NCI-H1694 (cell line): ENCODE results near the gene ZBTB8B.
A peak's percentile ranks its signal among the peaks of the same experiment; 100 is the strongest.
"Not testable (repeated sequence)": the region's sequence is repeated elsewhere in the genome, so short reads cannot be mapped to it uniquely, and the experiment has no call there.

Experiments used
- DNase-seq: peaks from one replicate; lab custom pipeline; 2025; lab: John Stamatoyannopoulos, UW

ZBTB8B gene

GRCh38 chr1:32470431-32470830 lies 5.6 kb downstream of the ZBTB8B start:
- DNase-seq = no peak

DNA sequence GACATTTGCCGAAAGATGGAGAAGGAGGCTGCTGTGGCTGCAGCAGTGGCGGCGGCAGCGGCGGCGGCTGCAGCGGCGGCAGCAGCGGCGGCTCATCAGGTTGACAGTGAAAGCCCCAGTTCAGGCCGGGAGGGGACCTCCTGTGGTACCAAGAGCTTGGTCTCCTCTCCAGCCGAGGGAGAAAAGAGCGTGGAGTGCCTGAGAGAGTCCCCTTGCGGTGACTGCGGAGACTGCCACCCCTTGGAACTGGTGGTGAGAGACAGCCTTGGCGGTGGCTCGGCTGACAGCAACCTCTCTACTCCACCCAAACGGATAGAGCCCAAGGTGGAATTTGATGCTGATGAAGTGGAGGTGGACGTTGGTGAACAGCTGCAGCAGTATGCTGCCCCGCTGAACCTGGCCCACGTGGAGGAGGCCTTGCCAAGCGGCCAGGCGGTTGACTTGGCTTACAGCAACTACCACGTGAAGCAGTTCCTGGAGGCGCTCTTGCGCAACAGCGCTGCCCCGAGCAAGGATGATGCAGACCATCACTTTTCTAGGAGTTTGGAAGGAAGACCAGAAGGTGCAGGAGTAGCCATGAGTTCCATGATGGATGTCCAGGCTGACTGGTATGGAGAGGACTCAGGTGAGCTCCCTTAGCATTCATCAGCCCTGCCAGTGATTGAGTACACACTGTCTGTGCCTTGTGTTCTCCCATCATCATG lies 6.3 kb downstream of the ZBTB8B start:
- DNase-seq = no peak

- DNase-seq = no peak
Measured at GRCh38 chr1:32471695-32472362, 7.0 kb downstream of the ZBTB8B start.

DNA sequence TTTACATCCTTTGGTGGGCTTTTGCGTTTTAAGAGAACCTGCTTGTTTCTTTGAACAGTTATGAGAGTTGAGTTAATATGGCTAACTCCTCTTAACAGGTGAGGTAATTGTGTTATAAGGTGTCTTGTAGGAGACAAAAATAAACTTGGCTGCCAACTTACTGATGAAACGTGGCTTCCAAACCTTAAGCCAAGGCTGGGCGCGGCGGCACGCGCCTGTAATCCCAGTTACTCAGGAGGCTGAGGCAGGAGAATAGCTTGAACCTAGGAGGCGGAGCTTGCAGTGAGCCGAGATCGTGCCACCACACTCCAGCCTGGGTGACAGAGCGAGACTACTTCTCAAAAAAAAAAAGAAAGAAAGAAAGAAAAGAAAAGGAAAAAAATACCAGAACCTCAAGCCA lies 8.1 kb downstream of the ZBTB8B start:
- not testable (repeated sequence) for DNase-seq

DNA sequence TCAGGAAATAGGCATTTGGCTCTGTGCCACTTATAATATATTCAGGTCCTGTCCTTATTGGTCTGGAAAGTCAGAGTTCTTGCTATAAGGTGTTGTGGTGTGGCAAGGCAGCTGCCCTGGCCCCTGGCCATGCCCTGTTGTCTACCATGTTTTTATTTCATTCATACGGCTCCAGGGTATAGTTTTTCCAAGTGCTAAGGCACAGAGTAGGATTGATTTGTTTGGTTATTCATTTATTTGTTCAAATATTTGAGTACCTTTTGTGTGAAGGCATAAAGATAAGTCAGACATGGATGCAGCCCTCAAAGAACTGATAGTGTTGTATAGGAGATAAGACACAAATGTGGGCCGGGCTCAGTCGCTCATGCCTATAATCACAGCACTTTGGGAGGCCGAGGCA lies 10.1 kb downstream of the ZBTB8B start:
- no peak for DNase-seq

- no peak for DNase-seq
Measured at GRCh38 chr1:32480003-32480402, 15.1 kb downstream of the ZBTB8B start.

GRCh38 chr1:32480761-32481160 lies 15.9 kb downstream of the ZBTB8B start:
- no peak for DNase-seq

DNA sequence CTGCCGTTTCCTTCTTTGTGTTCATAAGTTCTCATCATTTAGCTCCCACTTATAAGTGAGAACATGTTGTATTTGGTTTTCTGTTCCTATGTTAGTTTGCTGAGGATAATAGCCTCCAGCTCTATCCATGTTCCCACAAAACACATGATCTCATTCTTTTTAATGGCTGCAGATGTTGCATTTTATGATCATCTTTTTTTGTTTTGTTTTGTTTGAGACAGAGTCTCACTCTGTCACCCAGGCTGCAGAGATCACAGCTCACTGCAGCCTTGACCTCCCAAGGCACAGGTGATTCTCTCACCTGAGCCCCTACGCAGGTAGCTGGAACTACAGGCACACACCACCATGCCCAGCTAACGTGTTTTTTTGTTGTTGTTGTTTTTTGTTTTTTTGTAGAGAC lies 16.9 kb downstream of the ZBTB8B start:
- not testable (repeated sequence) for DNase-seq

DNA sequence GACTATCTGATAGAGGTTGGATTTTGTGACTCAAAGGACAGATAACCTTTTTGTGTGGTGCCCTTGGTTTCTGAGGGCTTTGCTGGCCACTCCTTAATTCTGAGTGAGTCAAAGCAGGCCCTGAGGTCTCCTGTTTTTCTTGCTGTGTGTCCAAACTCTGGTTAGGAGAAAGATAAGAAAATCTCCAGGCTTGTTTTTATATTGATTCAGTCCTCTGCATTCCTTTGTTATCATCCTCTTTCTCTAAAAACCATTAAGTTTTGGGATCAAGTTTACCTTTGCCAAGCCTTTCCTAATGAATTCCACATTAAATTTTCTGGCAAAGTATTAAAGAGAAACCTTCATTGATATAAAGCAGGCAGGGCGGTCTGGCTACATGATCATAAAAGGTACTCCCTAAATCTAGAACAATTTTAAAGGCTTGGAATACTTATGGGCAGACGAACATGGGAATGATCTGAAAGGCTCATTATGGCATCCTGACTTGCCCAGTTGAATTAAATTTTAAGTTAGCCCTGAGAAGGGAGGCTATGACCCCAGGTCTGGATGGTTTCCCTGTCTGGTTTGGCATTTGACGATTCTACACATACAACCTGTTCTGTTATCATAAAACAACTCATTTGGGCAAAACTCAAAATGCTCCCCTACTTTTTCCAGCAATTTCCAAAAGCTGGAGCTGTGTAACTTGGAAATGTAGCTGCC lies 20.8 kb downstream of the ZBTB8B start:
- no peak for DNase-seq

- DNase-seq = no peak
Measured at GRCh38 chr1:32486463-32487113, 21.7 kb downstream of the ZBTB8B start.

DNA sequence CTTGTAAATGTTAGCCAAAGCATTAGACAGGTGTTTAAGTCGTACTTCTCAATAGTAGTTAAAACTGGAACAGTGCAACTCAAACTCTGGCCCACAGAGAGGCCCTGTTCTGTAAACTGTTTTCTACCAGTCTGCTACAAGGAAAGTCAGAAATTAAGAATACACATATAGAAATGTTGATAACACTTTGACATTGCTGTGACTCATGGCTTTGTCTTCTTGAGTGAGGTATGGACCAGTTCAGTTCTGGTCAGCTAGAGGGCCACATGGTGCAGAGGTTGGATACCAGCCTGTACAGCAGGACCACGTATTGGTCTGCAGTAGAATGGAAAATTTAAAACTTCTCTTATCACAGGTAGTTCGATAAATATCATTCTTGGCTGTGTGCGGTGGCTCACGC lies 22.3 kb downstream of the ZBTB8B start:
- no peak for DNase-seq

DNA sequence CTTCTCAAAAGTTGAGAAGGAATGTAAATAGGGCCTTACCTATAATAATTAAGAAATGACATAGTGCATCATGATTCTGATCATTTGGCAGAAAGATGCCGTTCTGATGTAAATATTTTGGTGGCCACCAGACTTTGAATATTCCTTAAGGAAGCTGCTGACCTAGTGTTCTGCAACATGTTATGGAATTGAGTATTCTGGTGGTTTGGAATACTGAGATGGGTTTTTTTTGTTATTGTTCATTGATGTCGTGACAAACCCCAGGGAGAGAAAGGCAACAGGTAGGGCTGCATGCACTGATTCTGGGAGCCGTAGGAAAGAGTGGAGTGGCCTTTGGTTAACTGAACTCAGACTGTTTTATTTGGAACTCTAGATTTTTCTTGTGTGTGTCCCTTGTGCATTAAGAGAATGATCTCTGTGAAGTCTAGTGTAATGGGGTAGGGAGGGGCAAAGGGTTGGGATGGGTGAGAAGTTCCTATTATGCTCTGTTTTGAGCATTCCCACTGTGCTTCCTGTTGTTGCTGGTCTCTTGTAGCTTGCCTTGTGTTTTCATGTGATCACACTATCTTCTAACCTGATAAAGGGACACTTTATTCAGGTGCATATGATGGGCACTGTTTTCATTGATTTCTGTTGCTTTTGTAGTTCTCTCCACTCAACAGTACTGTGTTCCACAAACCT lies 25.0 kb downstream of the ZBTB8B start:
- DNase-seq = no peak

- no peak for DNase-seq
Measured at GRCh38 chr1:32491386-32491785, 26.5 kb downstream of the ZBTB8B start.

DNA sequence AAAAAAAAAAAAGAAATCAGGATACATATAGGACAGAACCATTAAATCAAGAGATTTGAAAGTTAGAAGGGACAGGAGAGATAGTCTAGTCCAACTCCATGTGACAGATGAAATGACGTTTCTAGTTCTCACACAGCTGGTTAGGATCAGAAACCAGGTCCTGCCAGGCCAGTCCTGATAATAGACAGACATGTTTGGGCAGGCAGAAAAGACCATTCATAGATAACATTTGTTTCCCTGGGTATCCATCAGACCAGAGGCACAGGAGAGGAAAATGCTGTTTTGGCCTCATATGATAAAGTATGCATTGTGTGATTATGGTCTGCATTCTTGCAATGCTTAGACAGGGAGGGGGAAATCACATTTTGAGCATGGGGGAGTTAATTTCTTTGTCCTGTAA lies 29.3 kb downstream of the ZBTB8B start:
- DNase-seq = no peak

- DNase-seq = no peak
Measured at GRCh38 chr1:32494711-32495337, 30.0 kb downstream of the ZBTB8B start.

DNA sequence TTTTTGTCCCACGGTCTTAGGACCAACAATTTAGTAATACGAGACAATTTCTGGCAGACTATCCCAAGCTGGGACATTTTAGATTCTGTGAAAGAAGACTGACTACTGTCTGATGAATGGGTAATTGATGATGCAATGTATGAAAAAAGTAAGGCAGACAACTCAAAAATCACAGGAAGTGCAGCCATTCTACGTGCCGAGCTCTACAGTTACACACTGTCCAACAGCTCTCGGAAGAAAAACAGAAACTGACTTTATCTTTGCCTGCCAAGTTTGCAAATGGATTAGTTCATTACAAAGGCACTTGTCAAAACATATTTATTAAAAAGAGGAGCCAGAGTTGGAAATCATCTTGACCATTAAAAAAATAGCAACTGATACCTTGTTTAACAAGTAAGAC lies 31.3 kb downstream of the ZBTB8B start:
- DNase-seq = no peak

- DNase-seq = no peak
Measured at GRCh38 chr1:32498751-32499150, 33.9 kb downstream of the ZBTB8B start.

DNA sequence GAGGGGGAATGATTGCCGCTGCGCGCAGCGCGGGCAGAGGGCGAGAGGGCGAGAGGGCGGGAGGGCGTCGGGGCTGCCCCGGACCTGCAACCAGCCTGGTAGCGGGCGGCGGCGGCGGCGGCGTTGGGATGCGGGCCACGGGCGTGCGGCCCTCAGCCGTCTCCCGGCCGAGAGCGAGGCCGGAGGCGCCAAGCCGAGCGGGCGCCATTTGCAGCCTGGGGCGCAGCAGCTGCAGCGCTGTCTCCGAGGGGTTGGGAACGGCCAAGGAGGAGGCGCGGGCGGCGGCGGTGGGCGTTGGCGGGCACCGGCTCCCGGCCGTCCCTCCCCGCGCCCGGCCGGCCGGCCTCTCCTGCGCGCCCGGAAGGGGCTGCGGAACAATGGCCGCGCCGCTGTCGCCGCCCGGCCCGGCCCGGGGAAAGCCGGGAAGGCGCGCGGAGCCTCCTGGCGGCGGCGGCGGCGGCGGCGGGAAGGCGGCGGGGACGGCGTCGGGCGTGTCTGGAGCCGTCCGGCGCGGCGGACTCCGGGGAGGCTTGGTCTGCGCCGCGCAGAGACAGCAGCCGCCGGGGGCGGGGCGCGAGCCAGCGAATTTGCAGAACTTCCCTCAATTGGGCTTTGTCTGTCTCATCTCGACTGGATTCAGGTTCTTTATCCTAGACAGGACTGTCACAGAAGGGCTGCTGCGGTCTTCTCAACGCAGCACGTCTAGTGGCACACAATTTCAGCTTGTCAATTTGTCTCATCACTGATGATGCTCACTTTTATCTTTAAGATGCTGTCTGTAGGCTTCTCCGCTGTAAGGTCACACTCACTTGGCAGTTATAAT lies 35.7 kb downstream of the ZBTB8B start:
- peak; percentile 12 for DNase-seq

DNA sequence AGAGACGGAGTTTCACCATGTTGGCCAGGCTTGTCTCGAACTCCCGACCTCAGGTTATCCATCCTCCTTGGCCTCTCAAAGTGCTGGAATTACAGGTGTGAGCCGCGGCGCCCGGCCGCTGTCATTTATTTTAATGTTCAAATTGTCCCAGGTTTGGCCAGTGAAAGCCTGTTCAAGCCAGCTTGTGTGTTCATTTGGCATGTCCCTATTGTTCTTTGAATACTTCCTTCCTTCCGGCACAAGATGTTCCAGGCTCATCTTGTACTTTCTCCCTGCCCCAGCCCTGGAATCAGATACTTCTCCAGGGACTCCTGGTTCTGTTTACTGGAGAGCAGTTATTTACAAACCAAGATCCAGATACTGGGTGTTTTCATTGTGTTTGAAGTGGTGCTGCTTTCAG lies 37.0 kb downstream of the ZBTB8B start:
- DNase-seq = no peak

GRCh38 chr1:32503153-32503552 lies 38.3 kb downstream of the ZBTB8B start:
- no peak for DNase-seq

DNA sequence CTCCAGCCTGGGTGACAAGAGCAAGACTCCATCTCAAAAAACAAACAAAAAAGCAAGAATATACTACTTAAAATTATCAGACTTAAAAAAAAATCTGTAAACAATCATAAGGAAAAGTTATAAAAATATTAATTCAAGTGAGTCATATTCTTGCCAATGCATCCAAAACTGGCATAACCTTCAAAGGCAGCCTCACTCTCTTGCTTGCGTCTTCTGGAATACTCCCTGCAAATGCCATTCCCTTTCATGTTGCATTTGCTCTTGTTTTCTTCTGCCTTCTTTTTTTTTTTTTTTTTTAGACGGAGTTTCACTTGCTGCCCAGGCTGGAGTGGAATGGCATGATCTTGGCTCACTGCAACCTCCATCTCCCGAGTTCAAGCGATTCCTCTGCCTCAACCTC lies 42.1 kb downstream of the ZBTB8B start:
- no peak for DNase-seq
